ENCODE data around the gene STOX1.
"Not testable (repeated sequence)": the region's sequence is repeated elsewhere in the genome, so short reads cannot be mapped to it uniquely, and the experiment has no call there.

The STOX1 gene

GRCh38 chr10:68811314-68812009 is 15.9 kb upstream of the STOX1 start:
- Histone ChIP-seq H3K27me3 (no peaks in the 10 kb centered on the region), H3K4me1 (ENCODE audit: control insufficient read depth in 1 of 2, insufficient read depth in 1 of 2, low read depth in 1 of 2, low read length in 1 of 2) (no peaks in the 10 kb centered on the region), H3K36me3 (no peaks in the 10 kb centered on the region), H3K9me3 (no peaks in the 10 kb centered on the region), H3K4me3 (ENCODE audit: low read depth in 1 of 2, low read length in 1 of 2) (no peak overlapping the region), H3K27ac (no peak overlapping the region)
- no peak for TF ChIP-seq CTCF (IDR thresholded peaks at IDR 0.05)

GRCh38 chr10:68812420-68812819 is 14.9 kb upstream of the STOX1 start:
- no peak for TF ChIP-seq CTCF (IDR thresholded peaks at IDR 0.05)
- Histone ChIP-seq H3K4me1 (ENCODE audit: control insufficient read depth in 1 of 2, insufficient read depth in 1 of 2, low read depth in 1 of 2, low read length in 1 of 2) (no peaks in the 10 kb centered on the region), H3K27me3 (no peaks in the 10 kb centered on the region), H3K27ac (no peak overlapping the region), H3K9me3 (no peaks in the 10 kb centered on the region), H3K36me3 (no peaks in the 10 kb centered on the region), H3K4me3 (ENCODE audit: low read depth in 1 of 2, low read length in 1 of 2) (no peak overlapping the region)

- Histone ChIP-seq H3K27me3 (no peaks in the 10 kb centered on the region), H3K4me3 (ENCODE audit: low read depth in 1 of 2, low read length in 1 of 2) (no peak overlapping the region), H3K9me3 (no peaks in the 10 kb centered on the region), H3K4me1 (ENCODE audit: control insufficient read depth in 1 of 2, insufficient read depth in 1 of 2, low read depth in 1 of 2, low read length in 1 of 2) (no peaks in the 10 kb centered on the region), H3K36me3 (no peaks in the 10 kb centered on the region), H3K27ac (no peak overlapping the region)
- no peak for TF ChIP-seq CTCF (IDR thresholded peaks at IDR 0.05)
These were observed 13.8 kb upstream of the STOX1 start for GRCh38 chr10:68813559-68813958.

GRCh38 chr10:68816796-68817412 is 10.4 kb upstream of the STOX1 start:
- Histone ChIP-seq H3K27ac (no peak overlapping the region), H3K27me3 (no peaks in the 10 kb centered on the region), H3K4me3 (ENCODE audit: low read depth in 1 of 2, low read length in 1 of 2) (no peak overlapping the region), H3K36me3 (no peaks in the 10 kb centered on the region), H3K9me3 (no peaks in the 10 kb centered on the region), H3K4me1 (ENCODE audit: control insufficient read depth in 1 of 2, insufficient read depth in 1 of 2, low read depth in 1 of 2, low read length in 1 of 2) (no peaks in the 10 kb centered on the region)
- no peak for TF ChIP-seq CTCF (IDR thresholded peaks at IDR 0.05)

- H3K36me3 ChIP-seq; H3K27ac ChIP-seq; H3K27me3 ChIP-seq; H3K9me3 ChIP-seq; H3K4me1 ChIP-seq (ENCODE audit: control insufficient read depth in 1 of 2, insufficient read depth in 1 of 2, low read depth in 1 of 2, low read length in 1 of 2); H3K4me3 ChIP-seq (ENCODE audit: low read depth in 1 of 2, low read length in 1 of 2): not testable (repeated sequence)
These were observed 7.0 kb upstream of the STOX1 start for GRCh38 chr10:68820359-68820758.

GRCh38 chr10:68822626-68823025 is 4.7 kb upstream of the STOX1 start:
- H3K27me3 ChIP-seq, result peaks cover 27% of the 10 kb centered on the region
- H3K9me3 ChIP-seq, result not testable (repeated sequence)

GRCh38 chr10:68827592-68827959 is 245 bp downstream of the STOX1 start:
- H3K27me3 ChIP-seq, result peaks cover 63% of the 10 kb centered on the region
- not testable (repeated sequence) for H3K36me3 ChIP-seq; H3K27ac ChIP-seq; H3K9me3 ChIP-seq; H3K4me1 ChIP-seq (ENCODE audit: control insufficient read depth in 1 of 2, insufficient read depth in 1 of 2, low read depth in 1 of 2, low read length in 1 of 2); H3K4me3 ChIP-seq (ENCODE audit: low read depth in 1 of 2, low read length in 1 of 2)

More at GRCh38 chr10:68822626-68823025, 4.7 kb upstream of the STOX1 start:
- H3K4me1 ChIP-seq (ENCODE audit: control insufficient read depth in 1 of 2, insufficient read depth in 1 of 2, low read depth in 1 of 2, low read length in 1 of 2); H3K36me3 ChIP-seq; H3K27ac ChIP-seq; H3K4me3 ChIP-seq (ENCODE audit: low read depth in 1 of 2, low read length in 1 of 2): not testable (repeated sequence)

- not testable (repeated sequence) for H3K9me3 ChIP-seq; H3K27ac ChIP-seq; H3K4me3 ChIP-seq (ENCODE audit: low read depth in 1 of 2, low read length in 1 of 2); H3K4me1 ChIP-seq (ENCODE audit: control insufficient read depth in 1 of 2, insufficient read depth in 1 of 2, low read depth in 1 of 2, low read length in 1 of 2); H3K36me3 ChIP-seq
- H3K27me3 ChIP-seq, result peaks cover 63% of the 10 kb centered on the region
These were observed 811 bp downstream of the STOX1 start for GRCh38 chr10:68828083-68828601.

Data from neutrophil (primary cell).